ENCODE results near the gene RFC5.

RFC5 gene

GRCh38 chr12:118016424-118017264 is at the start of gene RFC5:
Gene RFC5 (plus strand): TSS chr12:118016703. CDS start chr12:118016828, 125 bp downstream.
- H3K27ac Mint-ChIP-seq, result peak within 1 kb of the TSS; percentile 93
- H3K36me3 Mint-ChIP-seq, result no peaks in the 10 kb centered on the region
- H3K4me1 Mint-ChIP-seq, result peaks cover 18% of the 10 kb centered on the region
- no peaks in the 10 kb centered on the region for H3K27me3 Mint-ChIP-seq
- no peaks in the 10 kb centered on the region for H3K9me3 Mint-ChIP-seq
- H3K4me3 Mint-ChIP-seq, result peak within 1 kb of the TSS; percentile 96

GRCh38 chr12:117967043-117967442 is 49.5 kb upstream of the RFC5 start:
- H3K9me3 Mint-ChIP-seq, result peaks cover 10% of the 10 kb centered on the region
- peak overlapping the region; percentile 23 for H3K4me3 Mint-ChIP-seq
- H3K4me1 Mint-ChIP-seq, result peaks cover 5% of the 10 kb centered on the region
- H3K27me3 Mint-ChIP-seq, result peaks cover 36% of the 10 kb centered on the region
- no peak overlapping the region for H3K27ac Mint-ChIP-seq
- peaks cover 2% of the 10 kb centered on the region for H3K36me3 Mint-ChIP-seq

- Mint-ChIP-seq H3K27ac (no peak overlapping the region), H3K36me3 (peaks cover 2% of the 10 kb centered on the region), H3K27me3 (peaks cover 36% of the 10 kb centered on the region), H3K9me3 (peaks cover 12% of the 10 kb centered on the region), H3K4me1 (peaks cover 5% of the 10 kb centered on the region), H3K4me3 (peak overlapping the region; percentile 23)
Measured at GRCh38 chr12:117967512-117967911, 49.0 kb upstream of the RFC5 start.

GRCh38 chr12:117968151-117968789 is 48.2 kb upstream of the RFC5 start:
- Mint-ChIP-seq H3K36me3 (peaks cover 2% of the 10 kb centered on the region), H3K27me3 (peaks cover 40% of the 10 kb centered on the region), H3K4me3 (peak overlapping the region; percentile 67), H3K9me3 (peaks cover 16% of the 10 kb centered on the region), H3K4me1 (peaks cover 5% of the 10 kb centered on the region), H3K27ac (no peak overlapping the region)

GRCh38 chr12:117968826-117969659 is 47.5 kb upstream of the RFC5 start, which contains the start of gene KSR2:
Gene KSR2 (minus strand): TSS chr12:117968990. CDS start chr12:117968255, 735 bp downstream.
- Mint-ChIP-seq H3K27ac (no peak within 1 kb of the TSS), H3K4me3 (peak within 1 kb of the TSS; percentile 74), H3K27me3 (peaks cover 45% of the 10 kb centered on the region), H3K9me3 (peaks cover 19% of the 10 kb centered on the region), H3K36me3 (peaks cover 2% of the 10 kb centered on the region), H3K4me1 (peaks cover 5% of the 10 kb centered on the region)

GRCh38 chr12:117970334-117970733 is 46.2 kb upstream of the RFC5 start:
- Mint-ChIP-seq H3K36me3 (peaks cover 2% of the 10 kb centered on the region), H3K4me3 (peak overlapping the region; percentile 54), H3K27ac (no peak overlapping the region), H3K9me3 (peaks cover 19% of the 10 kb centered on the region), H3K4me1 (peaks cover 5% of the 10 kb centered on the region), H3K27me3 (peaks cover 45% of the 10 kb centered on the region)

- peaks cover 31% of the 10 kb centered on the region for H3K27me3 Mint-ChIP-seq
- H3K4me1 Mint-ChIP-seq, result peaks cover 5% of the 10 kb centered on the region
- peaks cover 2% of the 10 kb centered on the region for H3K36me3 Mint-ChIP-seq
- H3K9me3 Mint-ChIP-seq, result peaks cover 19% of the 10 kb centered on the region
- H3K4me3 Mint-ChIP-seq, result no peak overlapping the region
- H3K27ac Mint-ChIP-seq, result no peak overlapping the region
Measured at GRCh38 chr12:117972301-117972700, 44.2 kb upstream of the RFC5 start.

- Mint-ChIP-seq H3K4me3 (no peak overlapping the region), H3K27ac (no peak overlapping the region), H3K36me3 (peaks cover 2% of the 10 kb centered on the region), H3K27me3 (peaks cover 21% of the 10 kb centered on the region), H3K4me1 (no peaks in the 10 kb centered on the region), H3K9me3 (peaks cover 19% of the 10 kb centered on the region)
Measured at GRCh38 chr12:117975006-117975405, 41.5 kb upstream of the RFC5 start.

GRCh38 chr12:117977373-117977772 is 39.1 kb upstream of the RFC5 start:
- Mint-ChIP-seq H3K4me3 (no peak overlapping the region), H3K4me1 (no peaks in the 10 kb centered on the region), H3K27me3 (peaks cover 14% of the 10 kb centered on the region), H3K36me3 (no peaks in the 10 kb centered on the region), H3K27ac (no peak overlapping the region), H3K9me3 (peaks cover 7% of the 10 kb centered on the region)

GRCh38 chr12:117980616-117981015 is 35.9 kb upstream of the RFC5 start:
- H3K9me3 Mint-ChIP-seq, result no peaks in the 10 kb centered on the region
- H3K36me3 Mint-ChIP-seq, result no peaks in the 10 kb centered on the region
- no peaks in the 10 kb centered on the region for H3K4me1 Mint-ChIP-seq
- no peak overlapping the region for H3K4me3 Mint-ChIP-seq
- peaks cover 3% of the 10 kb centered on the region for H3K27me3 Mint-ChIP-seq
- no peak overlapping the region for H3K27ac Mint-ChIP-seq

GRCh38 chr12:117981267-117981666 is 35.2 kb upstream of the RFC5 start:
- H3K27me3 Mint-ChIP-seq, result peaks cover 3% of the 10 kb centered on the region
- no peak overlapping the region for H3K27ac Mint-ChIP-seq

GRCh38 chr12:117985182-117985581 is 31.3 kb upstream of the RFC5 start:
- no peak overlapping the region for H3K4me3 Mint-ChIP-seq
- H3K4me1 Mint-ChIP-seq, result no peaks in the 10 kb centered on the region
- H3K27me3 Mint-ChIP-seq, result peaks cover 1% of the 10 kb centered on the region
- no peak overlapping the region for H3K27ac Mint-ChIP-seq
- no peaks in the 10 kb centered on the region for H3K36me3 Mint-ChIP-seq
- H3K9me3 Mint-ChIP-seq, result no peaks in the 10 kb centered on the region

More at GRCh38 chr12:117981267-117981666, 35.2 kb upstream of the RFC5 start:
- no peaks in the 10 kb centered on the region for H3K36me3 Mint-ChIP-seq
- H3K9me3 Mint-ChIP-seq, result no peaks in the 10 kb centered on the region
- no peak overlapping the region for H3K4me3 Mint-ChIP-seq
- H3K4me1 Mint-ChIP-seq, result no peaks in the 10 kb centered on the region

- Mint-ChIP-seq H3K36me3 (peaks cover 2% of the 10 kb centered on the region), H3K27ac (no peak overlapping the region), H3K4me1 (no peaks in the 10 kb centered on the region), H3K27me3 (peaks cover 4% of the 10 kb centered on the region), H3K4me3 (no peak overlapping the region), H3K9me3 (no peaks in the 10 kb centered on the region)
Measured at GRCh38 chr12:117986705-117987469, 29.6 kb upstream of the RFC5 start.

GRCh38 chr12:117994551-117995438 is 21.7 kb upstream of the RFC5 start:
- H3K9me3 Mint-ChIP-seq, result peaks cover 6% of the 10 kb centered on the region
- peaks cover 3% of the 10 kb centered on the region for H3K36me3 Mint-ChIP-seq
- no peak overlapping the region for H3K27ac Mint-ChIP-seq
- no peak overlapping the region for H3K4me3 Mint-ChIP-seq
- no peaks in the 10 kb centered on the region for H3K4me1 Mint-ChIP-seq
- peaks cover 9% of the 10 kb centered on the region for H3K27me3 Mint-ChIP-seq

All from activated naive CD4-positive, alpha-beta T cell treated with anti-CD3 and anti-CD28 coated beads, Interleukin-2, amount 50 U/mL, for 24 hours (primary cell).